Right renal cortex interstitium (tissue), 3 donors: ENCODE data around the gene FBLL1. TPM values are rescaled to one million over a fixed set of nuclear protein-coding genes. Genes with fewer than 3 reads are reported as not detected.

Source experiments
- polyA plus RNA-seq, 3 donors: library from polyadenylated mRNA; unstranded; fragments of 120-200 nt; gene quantifications; one replicate each; pipeline ENCODE4 v1.2.1, GENCODE V29; 2013; ENCODE audit not compliant: insufficient read length in 3 of 3

The FBLL1 gene
- polyA plus RNA-seq, 3 donors, result 0.29 to 0.81 (median 0.65) TPM

Other genes starting within 250 kb of the FBLL1 start
- gene WWC1, start 237.7 kb upstream of the FBLL1 start, polyA plus RNA-seq, result 100 to 1,000 TPM in 1 of 3 donors, 10 to 100 TPM in 2; 83.0 to 102 (median 89.7) TPM
- gene RARS1, start 42.8 kb upstream of the FBLL1 start, polyA plus RNA-seq, result 10 to 100 TPM; 75.6 to 84.9 (median 80.8) TPM
- gene PANK3, start 50.1 kb downstream of the FBLL1 start, polyA plus RNA-seq, result 10 to 100 TPM; 67.1 to 70.6 (median 67.2) TPM